ENCODE data around the gene MYMK. TPM values are rescaled to one million over a fixed set of nuclear protein-coding genes. Genes with fewer than 3 reads are reported as not detected.

MYMK gene
- polyA plus RNA-seq, 2 donors = not detected

DNA sequence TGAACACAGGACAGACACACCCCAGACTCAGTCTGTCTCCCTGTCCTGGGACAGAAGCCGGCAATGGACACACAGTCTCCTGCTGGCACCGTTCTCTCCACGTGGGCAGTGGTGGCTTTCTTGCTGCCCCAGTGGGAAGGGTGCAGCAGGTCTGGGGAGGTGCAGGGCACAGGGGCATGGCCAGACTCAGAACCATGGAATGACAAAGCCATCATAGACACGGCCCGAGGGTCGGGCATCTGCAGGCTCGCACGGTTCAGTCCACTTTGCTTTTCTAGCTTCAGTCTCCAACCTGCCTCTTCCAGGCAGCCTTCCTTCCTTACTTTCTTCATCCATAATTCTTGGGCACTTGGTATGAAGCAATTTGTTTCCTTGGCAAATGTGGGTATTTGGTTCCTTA is 16.7 kb downstream of the MYMK start:
- H3K4me3 ChIP-seq (ENCODE audit: low read depth in 1 of 2, low read length in 2 of 2) = no peak overlapping the region
- H3K27ac ChIP-seq (ENCODE audit: low read depth in 2 of 2, low read length in 1 of 2) = no peak overlapping the region
- 88 to 89% methylated on average over 8 of the region's 8 CpGs for WGBS, 2 donors

DNA sequence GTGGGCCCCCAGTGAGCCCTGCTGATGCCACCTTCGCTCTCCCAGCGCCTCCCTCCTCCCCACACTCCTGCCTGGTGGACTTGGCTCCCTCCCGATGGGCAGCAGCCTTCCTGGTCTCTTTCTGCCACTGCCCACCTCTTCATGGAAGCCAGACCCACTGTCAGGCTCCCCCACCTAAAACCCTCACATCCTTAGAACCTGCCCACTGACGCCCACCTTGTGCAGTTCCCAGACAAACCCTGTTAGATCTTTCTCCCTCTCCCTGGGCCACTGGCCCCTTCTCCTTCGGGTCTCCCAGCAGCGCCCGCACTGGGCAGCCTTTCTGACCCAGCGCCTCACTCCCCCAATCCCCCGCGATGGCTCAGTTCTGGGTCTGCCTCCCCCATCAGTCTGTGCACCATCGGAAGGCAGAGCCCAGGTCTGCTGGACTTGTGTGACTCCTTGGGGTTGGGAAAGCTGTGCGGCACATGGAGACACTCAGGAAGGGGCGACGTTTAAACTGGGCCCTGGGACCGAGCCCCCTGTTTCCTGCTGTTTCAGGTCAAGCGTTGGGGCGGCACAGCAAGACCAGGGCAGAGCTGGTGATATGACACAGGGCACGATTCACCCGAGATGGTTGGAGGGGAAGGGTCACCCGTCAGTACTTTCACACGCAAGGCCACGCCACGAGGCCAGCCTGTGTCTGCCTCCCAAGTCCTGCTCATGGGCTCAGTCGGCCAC is 17.4 kb downstream of the MYMK start:
- H3K27me3 ChIP-seq (ENCODE audit: control insufficient read depth in 1 of 2, insufficient read depth in 2 of 2, low read length in 2 of 2) = no peaks in the 10 kb centered on the region

More for the DNA sequence above, 16.7 kb downstream of the MYMK start:
- no peaks in the 10 kb centered on the region for H3K36me3 ChIP-seq (ENCODE audit: control insufficient read depth in 2 of 2, insufficient read depth in 2 of 2, low read length in 1 of 2)
- no peaks in the 10 kb centered on the region for H3K9me3 ChIP-seq (ENCODE audit: control insufficient read depth in 2 of 2, insufficient read depth in 1 of 2, low read depth in 1 of 2, low read length in 1 of 2)
- no peaks in the 10 kb centered on the region for H3K27me3 ChIP-seq (ENCODE audit: control insufficient read depth in 1 of 2, insufficient read depth in 2 of 2, low read length in 2 of 2)
- peaks cover 0 to 14% of the 10 kb centered on the region in 2 donors for H3K4me1 ChIP-seq (ENCODE audit: control insufficient read depth in 2 of 2, insufficient read depth in 2 of 2, low read length in 1 of 2)

DNA sequence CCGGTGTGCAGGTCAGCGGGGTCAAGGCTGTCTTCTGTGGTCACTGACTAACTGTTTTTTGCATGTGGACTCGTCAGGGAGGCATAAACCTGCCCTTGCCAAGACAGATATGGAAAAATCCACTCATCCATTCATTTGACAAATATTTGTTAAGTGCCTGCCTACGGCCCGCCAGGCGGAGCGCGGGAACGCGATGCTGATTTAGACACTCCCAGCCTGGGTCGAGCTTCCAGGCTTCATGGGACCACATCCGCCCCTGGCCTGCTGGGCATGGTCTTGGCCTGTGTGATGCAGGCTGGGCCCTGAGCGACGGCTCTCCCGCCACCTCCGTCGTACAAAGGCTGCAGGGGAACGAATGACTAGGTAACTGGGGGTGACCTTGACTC is 18.1 kb downstream of the MYMK start:
- 37 to 50% methylated on average over 18 of the region's 18 CpGs for WGBS, 2 donors
- no peak overlapping the region for H3K27ac ChIP-seq (ENCODE audit: low read depth in 2 of 2, low read length in 1 of 2)
- H3K9me3 ChIP-seq (ENCODE audit: control insufficient read depth in 2 of 2, insufficient read depth in 1 of 2, low read depth in 1 of 2, low read length in 1 of 2) = no peaks in the 10 kb centered on the region
- H3K36me3 ChIP-seq (ENCODE audit: control insufficient read depth in 2 of 2, insufficient read depth in 2 of 2, low read length in 1 of 2) = no peaks in the 10 kb centered on the region
- peaks cover 0 to 12% of the 10 kb centered on the region in 2 donors for H3K4me1 ChIP-seq (ENCODE audit: control insufficient read depth in 2 of 2, insufficient read depth in 2 of 2, low read length in 1 of 2)
- no peak overlapping the region for H3K4me3 ChIP-seq (ENCODE audit: low read depth in 1 of 2, low read length in 2 of 2)
- H3K27me3 ChIP-seq (ENCODE audit: control insufficient read depth in 1 of 2, insufficient read depth in 2 of 2, low read length in 2 of 2) = no peaks in the 10 kb centered on the region

More for the DNA sequence above, 17.4 kb downstream of the MYMK start:
- H3K4me1 ChIP-seq (ENCODE audit: control insufficient read depth in 2 of 2, insufficient read depth in 2 of 2, low read length in 1 of 2) = peaks cover 0 to 14% of the 10 kb centered on the region in 2 donors
- H3K36me3 ChIP-seq (ENCODE audit: control insufficient read depth in 2 of 2, insufficient read depth in 2 of 2, low read length in 1 of 2) = no peaks in the 10 kb centered on the region
- no peak overlapping the region for H3K27ac ChIP-seq (ENCODE audit: low read depth in 2 of 2, low read length in 1 of 2)
- H3K4me3 ChIP-seq (ENCODE audit: low read depth in 1 of 2, low read length in 2 of 2) = no peak overlapping the region
- WGBS, 2 donors = 88 to 92% methylated on average over 24 of the region's 24 CpGs
- no peaks in the 10 kb centered on the region for H3K9me3 ChIP-seq (ENCODE audit: control insufficient read depth in 2 of 2, insufficient read depth in 1 of 2, low read depth in 1 of 2, low read length in 1 of 2)

DNA sequence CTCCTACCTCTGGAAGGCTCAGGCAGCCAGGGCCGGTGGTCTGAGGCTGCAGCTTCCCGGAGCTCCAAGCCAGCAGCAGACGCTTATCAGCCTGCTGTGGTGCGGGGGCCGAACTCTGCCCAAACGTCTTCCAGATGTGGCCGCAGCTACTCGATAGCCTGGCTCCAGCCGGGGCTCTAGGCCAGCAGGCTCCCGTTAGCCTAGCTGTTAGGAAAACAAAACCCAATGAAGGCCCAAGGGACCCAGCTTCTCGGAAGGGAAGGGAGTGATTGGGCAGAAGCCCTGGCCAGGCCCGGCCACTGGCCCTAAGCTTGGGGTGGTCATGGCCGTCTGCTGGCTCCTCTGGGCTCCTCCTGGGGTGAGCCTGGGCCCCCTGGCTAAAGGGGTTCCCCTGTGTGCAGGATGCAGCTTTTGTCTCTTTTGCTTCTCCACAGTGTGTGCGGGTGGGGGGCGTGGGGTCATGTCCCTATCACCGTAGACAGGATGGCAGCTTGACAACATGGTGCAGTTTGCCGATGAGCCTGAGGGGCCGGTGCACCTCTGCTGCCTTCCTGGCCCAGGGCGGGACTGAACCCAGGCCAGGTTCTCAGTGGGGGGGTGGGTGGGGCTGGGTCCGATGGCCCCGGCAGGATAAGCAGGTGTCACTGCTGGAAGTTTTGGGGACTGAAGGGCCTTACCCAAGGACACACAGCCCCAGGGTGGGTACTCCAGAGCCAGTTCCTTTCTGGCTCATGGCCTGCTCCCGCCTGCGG is 18.7 kb downstream of the MYMK start:
- Histone ChIP-seq H3K27ac (ENCODE audit: low read depth in 2 of 2, low read length in 1 of 2) (peak overlapping the region in 1 of 2 donors; percentile 8), H3K4me3 (ENCODE audit: low read depth in 1 of 2, low read length in 2 of 2) (no peak overlapping the region), H3K9me3 (ENCODE audit: control insufficient read depth in 2 of 2, insufficient read depth in 1 of 2, low read depth in 1 of 2, low read length in 1 of 2) (no peaks in the 10 kb centered on the region)

DNA sequence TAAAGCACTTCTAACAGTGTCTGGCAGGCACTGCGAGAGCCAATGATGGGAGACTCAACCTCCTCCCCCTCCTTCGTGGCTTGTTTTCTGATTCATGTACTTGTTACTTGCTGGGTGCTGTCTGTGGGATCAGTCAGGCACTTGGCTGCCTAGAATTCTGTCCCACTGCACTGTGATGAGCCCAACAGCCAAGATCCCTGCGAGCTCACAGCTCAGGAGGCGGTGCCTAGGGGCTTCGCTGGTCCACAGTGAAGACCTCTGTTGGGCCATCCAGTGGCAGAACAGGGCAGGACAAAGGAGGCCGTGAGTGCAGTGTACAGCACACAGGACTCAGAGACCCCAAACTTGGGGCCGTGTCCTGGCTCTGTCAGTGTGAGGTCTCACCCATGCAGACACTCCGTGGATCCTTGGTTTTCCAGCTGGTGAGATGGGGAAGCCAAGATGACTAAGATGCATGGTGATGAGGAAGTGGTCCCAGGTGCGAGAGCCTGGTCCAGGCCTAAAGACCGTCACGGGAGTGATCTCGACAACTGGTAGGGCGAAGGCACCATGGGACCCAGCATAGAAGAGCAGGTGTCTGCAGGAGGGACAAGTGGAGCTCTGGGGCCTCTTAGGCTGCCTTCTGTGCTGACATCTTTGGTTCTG is 19.5 kb downstream of the MYMK start:
- no peak overlapping the region for H3K27ac ChIP-seq (ENCODE audit: low read depth in 2 of 2, low read length in 1 of 2)
- peaks cover 0 to 12% of the 10 kb centered on the region in 2 donors for H3K4me1 ChIP-seq (ENCODE audit: control insufficient read depth in 2 of 2, insufficient read depth in 2 of 2, low read length in 1 of 2)
- no peaks in the 10 kb centered on the region for H3K27me3 ChIP-seq (ENCODE audit: control insufficient read depth in 1 of 2, insufficient read depth in 2 of 2, low read length in 2 of 2)
- H3K9me3 ChIP-seq (ENCODE audit: control insufficient read depth in 2 of 2, insufficient read depth in 1 of 2, low read depth in 1 of 2, low read length in 1 of 2) = no peaks in the 10 kb centered on the region
- WGBS, 2 donors = 86 to 87% methylated on average over 13 of the region's 13 CpGs
- H3K36me3 ChIP-seq (ENCODE audit: control insufficient read depth in 2 of 2, insufficient read depth in 2 of 2, low read length in 1 of 2) = no peaks in the 10 kb centered on the region
- no peak overlapping the region for H3K4me3 ChIP-seq (ENCODE audit: low read depth in 1 of 2, low read length in 2 of 2)

More for the DNA sequence above, 18.7 kb downstream of the MYMK start:
- no peaks in the 10 kb centered on the region for H3K36me3 ChIP-seq (ENCODE audit: control insufficient read depth in 2 of 2, insufficient read depth in 2 of 2, low read length in 1 of 2)
- WGBS, 2 donors = 62 to 73% methylated on average over 22 to 23 of the region's 23 CpGs
- peaks cover 0 to 12% of the 10 kb centered on the region in 2 donors for H3K4me1 ChIP-seq (ENCODE audit: control insufficient read depth in 2 of 2, insufficient read depth in 2 of 2, low read length in 1 of 2)
- H3K27me3 ChIP-seq (ENCODE audit: control insufficient read depth in 1 of 2, insufficient read depth in 2 of 2, low read length in 2 of 2) = no peaks in the 10 kb centered on the region

DNA sequence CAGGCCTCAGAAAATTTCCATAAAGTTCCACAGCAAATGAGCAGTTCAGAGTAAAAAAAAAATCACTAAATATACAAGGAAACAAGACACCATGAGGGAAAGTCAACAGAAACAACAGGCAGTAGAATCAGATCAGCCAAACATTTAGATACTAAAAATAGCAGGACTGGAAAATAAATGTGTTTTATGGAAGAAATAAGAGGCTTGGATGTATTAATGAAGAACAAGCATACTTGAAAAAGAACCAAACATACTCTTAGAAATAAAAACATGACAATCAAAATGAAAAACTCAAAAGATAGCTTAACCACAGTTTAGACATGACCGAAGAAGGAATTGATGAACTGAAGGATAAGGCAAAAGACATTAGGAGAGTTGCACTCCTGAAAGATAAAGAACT is 22.6 kb downstream of the MYMK start:
- H3K36me3 ChIP-seq (ENCODE audit: control insufficient read depth in 2 of 2, insufficient read depth in 2 of 2, low read length in 1 of 2) = no peaks in the 10 kb centered on the region
- H3K4me3 ChIP-seq (ENCODE audit: low read depth in 1 of 2, low read length in 2 of 2) = no peak overlapping the region
- no peaks in the 10 kb centered on the region for H3K9me3 ChIP-seq (ENCODE audit: control insufficient read depth in 2 of 2, insufficient read depth in 1 of 2, low read depth in 1 of 2, low read length in 1 of 2)
- H3K4me1 ChIP-seq (ENCODE audit: control insufficient read depth in 2 of 2, insufficient read depth in 2 of 2, low read length in 1 of 2) = peaks cover 0 to 13% of the 10 kb centered on the region in 2 donors
- no peak overlapping the region for H3K27ac ChIP-seq (ENCODE audit: low read depth in 2 of 2, low read length in 1 of 2)
- WGBS, 2 donors = 97 to 100% methylated on average over 1 of the region's 1 CpG
- no peaks in the 10 kb centered on the region for H3K27me3 ChIP-seq (ENCODE audit: control insufficient read depth in 1 of 2, insufficient read depth in 2 of 2, low read length in 2 of 2)

DNA sequence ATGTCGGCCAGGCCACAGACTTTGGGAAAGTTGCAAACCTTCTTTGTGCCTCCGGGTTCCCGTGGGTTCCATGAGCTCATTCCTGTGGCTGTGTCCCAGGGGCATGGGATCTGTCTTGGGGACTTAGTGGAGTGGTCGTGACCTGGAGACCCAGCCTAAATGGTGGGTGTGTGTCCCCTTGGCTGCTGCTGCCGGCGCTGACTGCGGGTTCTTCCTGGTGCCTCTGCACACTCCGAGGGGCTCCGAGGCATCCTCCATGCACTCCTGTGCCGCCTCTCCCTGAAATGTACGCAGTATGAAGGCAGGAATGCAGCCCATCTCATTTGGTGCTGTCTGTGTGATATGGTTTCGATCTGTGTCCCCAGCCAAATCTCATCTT is 24.9 kb downstream of the MYMK start:
- no peaks in the 10 kb centered on the region for H3K27me3 ChIP-seq (ENCODE audit: control insufficient read depth in 1 of 2, insufficient read depth in 2 of 2, low read length in 2 of 2)
- WGBS, 2 donors = 76 to 83% methylated on average over 12 of the region's 12 CpGs
- H3K4me1 ChIP-seq (ENCODE audit: control insufficient read depth in 2 of 2, insufficient read depth in 2 of 2, low read length in 1 of 2) = peaks cover 0 to 12% of the 10 kb centered on the region in 2 donors
- no peaks in the 10 kb centered on the region for H3K36me3 ChIP-seq (ENCODE audit: control insufficient read depth in 2 of 2, insufficient read depth in 2 of 2, low read length in 1 of 2)
- no peak overlapping the region for H3K27ac ChIP-seq (ENCODE audit: low read depth in 2 of 2, low read length in 1 of 2)
- H3K9me3 ChIP-seq (ENCODE audit: control insufficient read depth in 2 of 2, insufficient read depth in 1 of 2, low read depth in 1 of 2, low read length in 1 of 2) = no peaks in the 10 kb centered on the region
- H3K4me3 ChIP-seq (ENCODE audit: low read depth in 1 of 2, low read length in 2 of 2) = no peak overlapping the region

DNA sequence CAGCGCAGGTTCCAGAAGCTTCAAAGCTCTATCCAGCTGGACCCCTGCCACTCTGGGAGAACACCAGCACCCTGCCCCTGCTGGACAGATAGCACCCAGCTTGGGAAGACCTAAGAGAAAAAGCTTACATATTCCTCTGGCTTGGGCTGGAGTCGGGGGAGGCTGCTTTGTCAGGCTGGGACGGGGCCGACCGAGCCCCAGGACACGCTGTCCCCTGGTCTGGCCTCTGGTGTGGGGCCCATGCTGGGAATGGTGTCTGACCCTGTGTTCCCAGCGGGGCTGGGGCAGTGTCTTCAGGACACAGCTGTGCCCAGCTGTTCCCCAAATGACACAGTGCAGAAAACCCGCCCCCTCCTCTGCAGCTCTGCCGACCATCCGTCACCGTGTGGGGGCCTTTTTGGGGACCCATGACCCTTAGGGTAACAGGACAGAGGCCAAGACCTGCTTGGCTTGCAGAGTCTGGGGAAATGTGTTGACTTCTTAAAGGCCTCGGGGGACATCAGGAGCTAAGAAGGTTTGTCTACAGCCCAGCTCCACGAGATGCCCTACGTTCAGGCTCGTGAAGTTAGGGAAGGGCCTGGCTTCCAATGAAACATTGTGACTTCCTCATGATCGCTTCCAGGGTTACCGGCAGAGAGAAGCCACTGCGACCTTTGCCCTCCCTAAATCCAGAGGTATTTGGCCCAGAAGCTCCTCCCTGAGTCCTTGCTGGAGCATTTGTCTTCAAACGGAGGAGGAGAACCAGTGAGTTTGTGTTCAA is 25.4 kb downstream of the MYMK start:
- WGBS, 2 donors = 59 to 63% methylated on average over 19 of the region's 19 CpGs
- Histone ChIP-seq H3K4me3 (ENCODE audit: low read depth in 1 of 2, low read length in 2 of 2) (no peak overlapping the region), H3K27me3 (ENCODE audit: control insufficient read depth in 1 of 2, insufficient read depth in 2 of 2, low read length in 2 of 2) (no peaks in the 10 kb centered on the region), H3K9me3 (ENCODE audit: control insufficient read depth in 2 of 2, insufficient read depth in 1 of 2, low read depth in 1 of 2, low read length in 1 of 2) (no peaks in the 10 kb centered on the region), H3K27ac (ENCODE audit: low read depth in 2 of 2, low read length in 1 of 2) (peak overlapping the region in 1 of 2 donors; percentile 48), H3K36me3 (ENCODE audit: control insufficient read depth in 2 of 2, insufficient read depth in 2 of 2, low read length in 1 of 2) (no peaks in the 10 kb centered on the region), H3K4me1 (ENCODE audit: control insufficient read depth in 2 of 2, insufficient read depth in 2 of 2, low read length in 1 of 2) (peaks cover 0 to 12% of the 10 kb centered on the region in 2 donors)

Data from esophagus (tissue), 2 donors.